HG03108 (cell line): Measurements from ENCODE around the gene TBCC.

Source experiments
- ATAC-seq: cut with Tn5 transposase; IDR thresholded peaks from one replicate; pipeline ENCODE4 v1.9.1; 2021; ENCODE audit warnings: moderate library complexity; ENCODE audit not compliant: unreplicated experiment

Gene TBCC

GRCh38 chr6:42698217-42698616 lies 47.7 kb downstream of the TBCC start:
- ATAC-seq: no peak

DNA sequence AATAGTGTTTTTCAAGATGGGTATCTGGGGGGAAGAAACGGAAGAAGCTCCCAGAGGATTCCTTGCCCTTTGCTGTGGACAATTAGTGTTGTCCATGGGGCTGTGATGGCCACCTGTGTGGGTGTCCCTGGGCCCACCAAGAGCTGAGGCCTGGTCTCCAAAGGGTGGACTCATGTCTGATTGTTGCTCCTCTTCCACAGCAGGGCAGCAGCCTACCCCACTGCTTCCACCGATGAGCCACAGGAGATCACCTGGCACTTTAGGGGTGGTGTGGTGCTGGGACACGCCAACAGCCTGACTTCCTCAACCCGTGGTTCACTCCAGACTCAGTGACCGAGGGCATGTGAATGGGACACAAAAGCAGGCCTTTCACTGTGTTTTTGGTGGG lies 48.6 kb downstream of the TBCC start:
- no peak for ATAC-seq

DNA sequence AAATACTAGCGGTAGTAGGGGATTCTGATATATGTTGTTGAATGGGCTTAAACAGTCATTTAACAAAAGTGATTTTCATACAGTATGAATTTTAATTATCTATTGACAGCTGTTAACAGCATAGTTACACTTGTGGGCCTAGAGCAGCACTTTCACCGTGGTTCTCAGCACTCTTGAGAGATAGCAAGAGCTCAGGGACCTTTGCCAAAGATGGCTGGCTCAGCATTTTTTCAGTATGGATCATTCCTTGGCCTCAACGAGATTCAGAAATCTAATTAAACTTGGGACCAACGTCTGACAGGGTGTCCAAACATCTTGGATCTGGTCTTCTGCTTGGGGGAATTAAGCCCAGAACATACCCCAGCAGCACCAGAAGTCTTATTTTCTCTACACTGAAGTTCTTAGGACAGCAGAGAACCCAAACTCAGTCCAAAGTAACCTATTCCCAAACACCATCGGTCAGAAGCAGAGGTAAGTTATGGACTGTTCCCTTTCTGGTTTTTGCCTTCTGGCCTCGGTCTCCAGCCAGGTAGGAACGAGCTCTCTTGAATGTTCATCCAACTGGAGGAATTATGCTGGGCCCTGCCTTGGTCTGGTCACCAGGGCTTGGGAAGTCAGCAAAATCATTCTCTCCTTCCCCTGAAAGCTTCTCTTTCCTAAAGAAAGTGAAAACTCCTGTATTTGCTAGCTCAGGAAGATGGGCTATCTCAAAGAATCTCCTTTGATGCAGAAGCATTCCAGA lies 49.2 kb downstream of the TBCC start:
- ATAC-seq: no peak

- no peak for ATAC-seq
Measured at GRCh38 chr6:42694586-42694985, 51.3 kb downstream of the TBCC start.
